ENCODE data around the gene COTL1.
"Not testable (repeated sequence)": the region's sequence is repeated elsewhere in the genome, so short reads cannot be mapped to it uniquely, and the experiment has no call there.

The COTL1 gene

GRCh38 chr16:84526794-84527531 lies 90.9 kb downstream of the COTL1 start:
- no peak for DNase-seq

GRCh38 chr16:84524941-84525581 lies 92.8 kb downstream of the COTL1 start:
- DNase-seq: not testable (repeated sequence)

DNA sequence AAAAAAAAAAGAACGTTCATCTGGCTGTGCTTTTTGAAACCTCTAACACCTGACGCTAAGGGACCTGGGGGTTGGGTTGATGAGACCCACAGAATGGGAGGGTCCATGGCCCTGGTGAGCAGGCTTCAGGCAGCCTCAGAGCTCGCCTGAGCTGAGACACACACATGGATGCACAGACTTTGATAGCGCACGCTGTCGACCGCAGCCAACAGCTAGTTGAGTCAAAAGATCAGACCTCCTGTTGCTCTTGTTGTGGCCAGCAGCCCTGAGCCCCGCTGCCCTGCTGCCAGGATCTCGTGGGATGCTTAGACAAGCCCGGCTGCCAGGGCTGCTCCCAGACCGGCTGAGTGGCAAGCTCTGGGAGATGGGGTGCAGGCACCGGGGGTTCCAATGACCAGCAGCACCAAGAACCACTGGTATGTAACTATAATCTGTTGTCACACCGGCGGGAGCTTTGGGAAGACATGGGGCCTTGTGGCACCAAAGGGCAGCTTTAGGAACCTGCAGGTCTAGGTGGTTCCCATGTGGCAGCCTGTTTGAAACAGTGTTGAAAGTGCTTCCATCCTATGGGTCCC lies 93.4 kb downstream of the COTL1 start:
- DNase-seq: no peak

- no peak for DNase-seq
Observed at GRCh38 chr16:84521497-84521770, 96.4 kb downstream of the COTL1 start.

GRCh38 chr16:84520725-84521496 lies 97.0 kb downstream of the COTL1 start:
- no peak for DNase-seq

DNA sequence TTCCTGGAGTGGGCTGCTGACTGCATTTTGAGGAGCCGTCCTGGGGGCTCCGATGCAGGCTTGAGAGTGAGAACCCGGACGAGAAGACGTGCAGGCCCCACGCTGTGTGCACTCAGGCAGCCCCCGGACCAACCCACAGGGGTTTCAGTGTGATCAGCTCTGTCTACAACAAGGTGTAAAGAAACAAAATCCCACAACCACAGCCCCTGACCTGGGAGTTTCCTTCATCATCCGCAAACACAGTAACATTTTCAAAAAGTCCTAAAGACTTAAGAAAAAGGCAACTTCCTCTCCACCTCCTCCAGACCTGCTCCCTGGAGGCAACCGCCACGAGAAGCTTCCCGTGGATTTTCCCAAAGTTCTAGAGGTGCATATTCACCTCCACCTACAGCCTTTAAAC lies 98.0 kb downstream of the COTL1 start:
- DNase-seq: no peak

GRCh38 chr16:84518804-84519341 lies 99.0 kb downstream of the COTL1 start:
- peak; percentile 60 to 76 for DNase-seq

GRCh38 chr16:84518220-84518619 lies 99.7 kb downstream of the COTL1 start:
- DNase-seq: not testable (repeated sequence)

DNA sequence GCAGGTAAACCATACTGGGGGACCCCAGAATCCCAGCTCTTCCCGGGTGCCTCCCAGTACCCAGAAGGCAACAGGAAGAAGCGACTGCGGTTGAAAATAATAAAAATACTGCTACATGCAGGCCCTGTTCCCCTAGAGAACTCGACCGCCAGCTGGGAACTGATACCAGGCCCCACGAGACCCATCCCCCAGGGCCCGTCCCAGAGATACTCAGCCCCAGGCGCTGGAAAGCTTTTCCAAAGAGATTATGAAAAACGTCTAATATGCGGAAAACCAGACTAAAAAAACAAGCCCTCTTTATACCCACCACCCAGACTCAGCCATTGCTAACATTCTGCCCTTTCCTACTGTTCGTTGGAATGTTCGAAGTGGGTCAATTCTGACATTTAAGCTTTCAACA lies 100.5 kb downstream of the COTL1 start:
- no peak for DNase-seq

All from CD4-positive, alpha-beta T cell treated with Interleukin-4 for 1 hour (primary cell).